Liver (tissue), 9 donors: ENCODE results near the gene FCN3. TPM values are rescaled to one million over a fixed set of nuclear protein-coding genes. Genes with fewer than 3 reads are reported as not detected.

Experiments
- DNase-seq: peaks from one replicate; pipeline ENCODE4 v3.0.0-alpha.2; 2017; ENCODE audit warnings: low spot score
- H3K27ac ChIP-seq, 2 donors: one replicate each; pipeline ENCODE4 v1.7.0; 2013; ENCODE audit warnings: inconsistent platforms in 2 of 2, low read length in 2 of 2, control low read depth in 1 of 2, low read depth in 1 of 2, mild to moderate bottlenecking in 1 of 2
- H3K27me3 ChIP-seq, 4 donors: one replicate each; pipeline versions ENCODE4 v1.6.1 to v1.7.0; 2013; ENCODE audit warnings: low read length in 3 of 4, inconsistent platforms in 1 of 4, mild to moderate bottlenecking in 1 of 4, moderate library complexity in 1 of 4; ENCODE audit not compliant: control insufficient read depth in 4 of 4, insufficient read depth in 4 of 4
- H3K36me3 ChIP-seq, 4 donors: one replicate each; pipeline versions ENCODE4 v1.6.1 to v1.7.0; 2013; ENCODE audit warnings: low read length in 3 of 4, mild to moderate bottlenecking in 3 of 4, low read depth in 1 of 4, moderate library complexity in 1 of 4; ENCODE audit not compliant: control insufficient read depth in 4 of 4, insufficient read depth in 3 of 4
- H3K4me1 ChIP-seq, 4 donors: one replicate each; pipeline versions ENCODE4 v1.6.1 to v1.7.0; 2013; ENCODE audit warnings: low read length in 3 of 4, mild to moderate bottlenecking in 3 of 4, moderate library complexity in 1 of 4; ENCODE audit not compliant: control insufficient read depth in 4 of 4, insufficient read depth in 4 of 4
- H3K4me3 ChIP-seq, 3 donors: one replicate each; pipeline versions ENCODE4 v1.6.1 to v1.7.0; 2013; ENCODE audit warnings: low read length in 3 of 3, control low read depth in 1 of 3, low read depth in 1 of 3, mild to moderate bottlenecking in 1 of 3
- H3K9ac ChIP-seq, 2 donors: one replicate each; pipeline ENCODE4 v1.7.0; 2013; ENCODE audit warnings: low read length in 2 of 2, mild to moderate bottlenecking in 2 of 2, moderate library complexity in 2 of 2, control low read depth in 1 of 2, low read depth in 1 of 2
- H3K9me3 ChIP-seq, 4 donors: one replicate each; pipeline versions ENCODE4 v1.6.1 to v1.7.0; 2013; ENCODE audit warnings: low read length in 3 of 4; ENCODE audit not compliant: control insufficient read depth in 4 of 4
- EGR1 ChIP-seq, 2 donors: IDR thresholded peaks; 2 replicates each; pipeline ENCODE4 v1.6.1; 2016 to 2018; ENCODE audit warnings: antibody characterized with exemption in 2 of 2, low read depth in 2 of 2
- FOXA1 ChIP-seq: IDR thresholded peaks from 2 replicates; pipeline ENCODE4 v1.6.1; 2016; ENCODE audit warnings: antibody characterized with exemption
- FOXA2 ChIP-seq: IDR thresholded peaks from 2 replicates; pipeline ENCODE4 v1.6.1; 2016; ENCODE audit warnings: antibody characterized with exemption
- GABPA ChIP-seq, 2 donors: IDR thresholded peaks in 1 of 2; conservative IDR thresholded peaks in 1 of 2; 2 replicates each; pipeline ENCODE4 v1.6.1; 2016; ENCODE audit warnings: antibody characterized with exemption in 2 of 2, mild to moderate bottlenecking in 1 of 2, moderate library complexity in 1 of 2
- HNF4G ChIP-seq: IDR thresholded peaks from 2 replicates; pipeline ENCODE4 v1.6.1; 2016; ENCODE audit warnings: antibody characterized with exemption
- JUND ChIP-seq, 2 donors: IDR thresholded peaks; 2 replicates each; pipeline ENCODE4 v1.6.1; 2016; ENCODE audit warnings: antibody characterized with exemption in 2 of 2
- MAX ChIP-seq: IDR thresholded peaks from 2 replicates; pipeline ENCODE4 v1.6.1; 2016; ENCODE audit warnings: antibody characterized with exemption
- NR2F2 ChIP-seq: IDR thresholded peaks from 2 replicates; pipeline ENCODE4 v1.6.1; 2016; ENCODE audit warnings: antibody characterized with exemption
- RAD21 ChIP-seq, 2 donors: IDR thresholded peaks; 2 replicates each; pipeline ENCODE4 v1.6.1; 2016; ENCODE audit warnings: antibody characterized with exemption in 2 of 2, mild to moderate bottlenecking in 2 of 2
- RXRA ChIP-seq, 2 donors: IDR thresholded peaks; 2 replicates each; pipeline ENCODE4 v1.6.1; 2017 to 2018; ENCODE audit warnings: antibody characterized with exemption in 2 of 2, mild to moderate bottlenecking in 1 of 2
- SP1 ChIP-seq: IDR thresholded peaks from 2 replicates; pipeline ENCODE4 v1.6.1; 2018; ENCODE audit warnings: antibody characterized with exemption, mild to moderate bottlenecking
- TAF1 ChIP-seq: conservative IDR thresholded peaks from 2 replicates; pipeline ENCODE4 v1.6.1; 2016; ENCODE audit warnings: antibody characterized with exemption, mild to moderate bottlenecking
- YY1 ChIP-seq: IDR thresholded peaks from 2 replicates; pipeline ENCODE4 v1.6.1; 2016; ENCODE audit warnings: antibody characterized with exemption, mild to moderate bottlenecking
- ZBTB33 ChIP-seq: IDR thresholded peaks from 2 replicates; pipeline ENCODE4 v1.6.1; 2016; ENCODE audit warnings: antibody characterized with exemption
- WGBS: extraction: QIAGEN DNeasy Blood & Tissue Kit; methylation state at CpG from one replicate; pipeline ENCODE4 v1.1.7; 2013; 5-methylcytosine and 5-hydroxymethylcytosine counted together
- polyA plus RNA-seq, 2 donors: library from polyadenylated mRNA; stranded (reverse) in 1 of 2; unstranded in 1 of 2; fragments of 200-250 nt in 1 of 2; fragments of >200 nt in 1 of 2; fragmentation: Nextera tagmentation in 1 of 2; extraction: Ambion mirVana in 1 of 2; gene quantifications; one replicate each; pipeline versions ENCODE4 v1.2.1 to v1.2.3, GENCODE V29; 2013 to 2015
- total RNA-seq, 2 donors: library from RNA; depleted of rRNA; stranded (reverse); fragments of >200 nt; gene quantifications; one replicate each; pipeline ENCODE4 v1.2.3, GENCODE V29; 2014
- TF ChIP-seq, protein P1 (sequence below): fragments of 150-350 bp; IDR thresholded peaks from 2 replicates; pipeline ENCODE4 v1.5.1; 2017; ENCODE audit warnings: improper control_type of control experiment, low read depth, low read length; ENCODE audit not compliant: missing input control
- TF ChIP-seq, protein P2 (sequence below): IDR thresholded peaks from 2 replicates; pipeline ENCODE4 v1.6.1; 2016; ENCODE audit warnings: antibody characterized with exemption
- donor health status: healthy.
- donor health status: healthy.
- donor health status: healthy.
- donor health status: healthy.
- donor health status: healthy.

The FCN3 gene
- total and polyA plus RNA-seq, 4 donors = 87.3 to 310 (median 137) TPM

GRCh38 chr1:27358928-27359313 is 15.7 kb downstream of the FCN3 start:
- Histone ChIP-seq H3K9me3 (no peaks in the 10 kb centered on the region), H3K27ac (no peak overlapping the region), H3K4me3 (no peak overlapping the region), H3K9ac (no peak overlapping the region), H3K36me3 (no peaks in the 10 kb centered on the region), H3K4me1 (peaks cover 0 to 12% (median 5%) of the 10 kb centered on the region in 4 donors), H3K27me3 (no peaks in the 10 kb centered on the region)
- TF ChIP-seq TAF1 = no peak
- no peak for TF ChIP-seq HNF4G
- 97% methylated on average over 5 of the region's 5 CpGs for WGBS
- no peak for DNase-seq

DNA sequence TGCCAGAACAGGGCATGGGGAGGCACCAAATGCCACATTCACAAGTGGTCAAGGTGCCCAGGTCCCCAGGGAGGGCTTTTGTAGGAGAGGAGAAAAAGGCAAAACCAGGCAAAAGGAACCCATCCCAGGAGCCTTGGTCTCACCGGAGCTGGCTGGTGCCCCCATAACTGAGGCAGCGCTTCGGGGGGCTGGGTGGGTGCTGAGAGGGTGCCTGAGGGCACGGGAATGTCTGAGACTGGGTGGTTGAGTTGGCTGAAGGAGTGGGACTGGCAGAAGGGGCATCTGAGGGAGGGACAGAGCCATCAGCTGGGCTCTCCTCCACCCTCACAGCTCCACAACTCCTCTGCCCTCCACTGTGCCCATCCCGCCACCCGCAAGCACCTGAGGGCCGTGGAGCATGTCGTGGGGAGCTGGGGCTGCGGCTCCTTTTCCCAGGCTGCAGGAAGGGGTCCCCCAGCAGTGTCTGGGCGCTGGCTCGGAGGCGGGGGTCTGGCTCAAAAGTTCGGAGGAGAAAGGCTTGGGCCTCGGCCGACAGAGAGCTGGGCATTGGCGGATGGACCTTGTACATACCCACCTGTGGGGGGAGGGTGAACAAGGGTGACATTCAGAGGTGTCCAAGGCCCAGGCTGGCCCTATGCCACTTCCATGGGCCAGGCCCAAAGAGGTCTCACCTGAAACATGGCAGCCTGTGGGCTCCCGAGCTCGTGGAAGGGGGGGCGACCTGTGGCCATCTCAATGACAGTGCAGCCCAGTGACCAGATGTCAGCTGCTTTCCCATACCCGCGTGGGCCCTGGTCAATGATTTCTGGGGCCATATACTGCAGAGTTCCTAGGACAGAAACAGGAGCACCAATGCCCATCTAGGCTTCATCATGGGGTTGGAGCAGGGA is 16.3 kb downstream of the FCN3 start:
- Histone ChIP-seq H3K4me3 (no peak overlapping the region), H3K27ac (no peak overlapping the region), H3K9ac (no peak overlapping the region), H3K36me3 (no peaks in the 10 kb centered on the region), H3K9me3 (no peaks in the 10 kb centered on the region), H3K4me1 (peaks cover 0 to 12% (median 5%) of the 10 kb centered on the region in 4 donors), H3K27me3 (no peaks in the 10 kb centered on the region)
- DNase-seq = no peak
- WGBS = 87% methylated on average over 21 of the region's 21 CpGs
- TF ChIP-seq FOXA2 (no peak), NR2F2 (no peak), HNF4G (no peak), MAX (no peak), EGR1 (IDR thresholded peaks at IDR 0.05; ENCODE audit: low read depth in 2 of 2) (no peak), RAD21 (IDR thresholded peaks at IDR 0.05) (no peak), RXRA (IDR thresholded peaks at IDR 0.05) (no peak), YY1 (no peak), GABPA (IDR thresholded peaks at IDR 0.05 in 1 of 2, conservative IDR thresholded peaks at IDR 0.05 in 1 of 2) (no peak), SP1 (no peak), JUND (IDR thresholded peaks at IDR 0.05) (no peak), FOXA1 (no peak), ZBTB33 (no peak), TAF1 (no peak)
- TF ChIP-seq, protein P1, sequence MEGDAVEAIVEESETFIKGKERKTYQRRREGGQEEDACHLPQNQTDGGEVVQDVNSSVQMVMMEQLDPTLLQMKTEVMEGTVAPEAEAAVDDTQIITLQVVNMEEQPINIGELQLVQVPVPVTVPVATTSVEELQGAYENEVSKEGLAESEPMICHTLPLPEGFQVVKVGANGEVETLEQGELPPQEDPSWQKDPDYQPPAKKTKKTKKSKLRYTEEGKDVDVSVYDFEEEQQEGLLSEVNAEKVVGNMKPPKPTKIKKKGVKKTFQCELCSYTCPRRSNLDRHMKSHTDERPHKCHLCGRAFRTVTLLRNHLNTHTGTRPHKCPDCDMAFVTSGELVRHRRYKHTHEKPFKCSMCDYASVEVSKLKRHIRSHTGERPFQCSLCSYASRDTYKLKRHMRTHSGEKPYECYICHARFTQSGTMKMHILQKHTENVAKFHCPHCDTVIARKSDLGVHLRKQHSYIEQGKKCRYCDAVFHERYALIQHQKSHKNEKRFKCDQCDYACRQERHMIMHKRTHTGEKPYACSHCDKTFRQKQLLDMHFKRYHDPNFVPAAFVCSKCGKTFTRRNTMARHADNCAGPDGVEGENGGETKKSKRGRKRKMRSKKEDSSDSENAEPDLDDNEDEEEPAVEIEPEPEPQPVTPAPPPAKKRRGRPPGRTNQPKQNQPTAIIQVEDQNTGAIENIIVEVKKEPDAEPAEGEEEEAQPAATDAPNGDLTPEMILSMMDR = no peak
- TF ChIP-seq, protein P2, sequence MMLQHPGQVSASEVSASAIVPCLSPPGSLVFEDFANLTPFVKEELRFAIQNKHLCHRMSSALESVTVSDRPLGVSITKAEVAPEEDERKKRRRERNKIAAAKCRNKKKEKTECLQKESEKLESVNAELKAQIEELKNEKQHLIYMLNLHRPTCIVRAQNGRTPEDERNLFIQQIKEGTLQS = no peak
